HepG2 (cell line): Measurements from ENCODE around the gene EXOC6B. TPM values are rescaled to one million over a fixed set of nuclear protein-coding genes. Genes with fewer than 3 reads are reported as not detected.
A peak's percentile ranks its signal among the peaks of the same experiment; 100 is the strongest.

Source experiments
- ATAC-seq: fragments of 200-7000 bp; cut with Tn5 transposase; 3 replicates; pipeline ENCODE4 v1.9.1; 2020; ENCODE audit warnings: mild to moderate bottlenecking, moderate library complexity
- BruUV-seq: library from RNA; stranded (reverse); fragments of 400-500 nt; replicated peaks from 2 replicates; lab custom pipeline; 2021; lab: Mats Ljungman, UMichigan
- CTCF ChIA-PET: fragments of 300-600 bp; formaldehyde crosslinking; extraction: SDS; loops from one replicate; lab custom pipeline; 2021; ENCODE audit warnings: low total read pairs, inconsistent platforms, low intra/inter-chr PET ratio; lab: Yijun Ruan, JAX
- POLR2A ChIA-PET: fragments of 350-600 bp; sonication (Branson Sonifier 250); formaldehyde crosslinking; loops from one replicate; lab custom pipeline; 2020; ENCODE audit warnings: antibody characterized with exemption, inconsistent platforms; lab: Yijun Ruan, JAX
- DNase-seq: peaks from one replicate; pipeline ENCODE4 v3.0.0-alpha.2; 2015; ENCODE audit warnings: low spot score
- FAIRE-seq: peaks from 3 replicates; lab custom pipeline; 2011; peaks lifted over from hg19 to GRCh38; lab: Jason Lieb, UNC
- H2AFZ ChIP-seq: one replicate; pipeline ENCODE4 v1.6.1; 2011; ENCODE audit warnings: low read length, inconsistent platforms
- H3K27ac ChIP-seq: fragments of 300-600 bp; 3 replicates; pipeline ENCODE4 v1.8.0; 2011; ENCODE audit warnings: mixed run types, mild to moderate bottlenecking, mixed read lengths, low read length, inconsistent platforms; ENCODE audit not compliant: insufficient read depth; ENCODE audit errors: extremely low read length
- H3K27me3 ChIP-seq, 2 experiments: fragments of 200-600 bp in 1 of 2; 2 replicates in 1 of 2; 3 replicates in 1 of 2; pipeline versions ENCODE4 v1.6.0 to v1.8.0; 2011; ENCODE audit warnings: low read length in 2 of 2, mild to moderate bottlenecking in 2 of 2, moderate library complexity in 2 of 2, inconsistent platforms in 1 of 2; ENCODE audit not compliant: insufficient read depth in 2 of 2, control insufficient read depth in 1 of 2
- H3K36me3 ChIP-seq, 2 experiments: fragments of 200-600 bp in 1 of 2; replicated peaks in 1 of 2; 2 replicates in 1 of 2; 3 replicates in 1 of 2; pipeline versions ENCODE4 v1.5.1 to v1.8.0; 2011; ENCODE audit warnings: low read length in 2 of 2, inconsistent platforms in 1 of 2; ENCODE audit not compliant: insufficient read depth in 2 of 2, control insufficient read depth in 1 of 2
- H3K4me1 ChIP-seq: 2 replicates; pipeline ENCODE4 v1.5.1; 2012; ENCODE audit warnings: low read length, inconsistent platforms; ENCODE audit not compliant: insufficient read depth
- H3K4me2 ChIP-seq: 2 replicates; pipeline ENCODE4 v1.6.0; 2011; ENCODE audit warnings: low read depth, low read length, inconsistent platforms
- H3K4me3 ChIP-seq, 3 experiments: fragments of 200-600 bp in 1 of 3; sonication (generic), shearing (Covaris generic) in 1 of 3; replicated peaks in 1 of 3; 2 replicates each; pipeline ENCODE4 v1.5.1; 2011 to 2016; ENCODE audit warnings: low read length in 3 of 3, inconsistent platforms in 2 of 3, low read depth in 2 of 3, mild to moderate bottlenecking in 2 of 3, control low read depth in 1 of 3, mixed read lengths in 1 of 3; ENCODE audit not compliant: insufficient read depth in 1 of 3
- H3K79me2 ChIP-seq: one replicate; pipeline ENCODE4 v1.6.1; 2011; ENCODE audit warnings: low read length, inconsistent platforms; ENCODE audit not compliant: insufficient read depth
- H3K9ac ChIP-seq: 2 replicates; pipeline ENCODE4 v1.6.0; 2011; ENCODE audit warnings: mild to moderate bottlenecking, low read depth, low read length, inconsistent platforms; ENCODE audit not compliant: insufficient read depth
- H3K9me3 ChIP-seq: 2 replicates; pipeline ENCODE4 v1.5.1; 2012; ENCODE audit warnings: mild to moderate bottlenecking, low read length
- H4K20me1 ChIP-seq: 2 replicates; pipeline ENCODE4 v1.6.0; 2011; ENCODE audit warnings: inconsistent platforms, mild to moderate bottlenecking, low read length, moderate library complexity; ENCODE audit not compliant: insufficient read depth
- CREB1 ChIP-seq, 2 experiments: fragments of 450-650 bp in 1 of 2; IDR thresholded peaks; 2 replicates each; pipeline ENCODE4 v1.6.1; 2016 to 2017; ENCODE audit warnings: control low read depth in 1 of 2, mild to moderate bottlenecking in 1 of 2, missing compliant biosample characterization in 1 of 2, missing genetic modification characterization in 1 of 2
- IRF9 ChIP-seq: sonication (generic); formaldehyde crosslinking; IDR thresholded peaks from 2 replicates; pipeline ENCODE4 v1.8.0; 2022; ENCODE audit warnings: missing genetic modification reagents, mild to moderate bottlenecking, borderline replicate concordance
- NR0B2 ChIP-seq: sonication (generic); formaldehyde crosslinking; IDR thresholded peaks from 2 replicates; pipeline ENCODE4 v1.4.0; 2020; ENCODE audit warnings: mild to moderate bottlenecking, missing genetic modification reagents
- SAFB2 ChIP-seq: sonication (generic); formaldehyde crosslinking; IDR thresholded peaks from 2 replicates; pipeline ENCODE4 v1.5.1; 2020; ENCODE audit warnings: missing genetic modification reagents, low read depth, mild to moderate bottlenecking, borderline replicate concordance
- ZBTB21 ChIP-seq: sonication (generic); formaldehyde crosslinking; IDR thresholded peaks from 2 replicates; pipeline ENCODE4 v1.4.0; 2020; ENCODE audit warnings: missing genetic modification reagents
- ZNF784 ChIP-seq: sonication (generic); formaldehyde crosslinking; IDR thresholded peaks from 2 replicates; pipeline ENCODE4 v1.5.1; 2020; ENCODE audit warnings: missing genetic modification reagents, mild to moderate bottlenecking, borderline replicate concordance
- WGBS: methylation state at CpG from one replicate; pipeline ENCODE4 v1.1.6; 2017; ENCODE audit warnings: low lambda C conversion rate; 5-methylcytosine and 5-hydroxymethylcytosine counted together
- in situ Hi-C: cut with HindIII; loops from 2 replicates; pipeline ENCODE4 v1.10.0; 2017; ENCODE audit warnings: low pct_unique_long_range_greater_than_20kb; ENCODE audit not compliant: extremely low pct_ligation_motif_present
- intact Hi-C: fragments of 100-400 bp; cut with micrococcal nuclease; formaldehyde crosslinking; loops from one replicate; pipeline ENCODE4 v1.10.0; 2022; ENCODE audit not compliant: unreplicated experiment
- polyA plus RNA-seq, 8 experiments: library from polyadenylated mRNA; depleted of rRNA in 3 of 8; stranded (reverse) in 7 of 8; unstranded in 1 of 8; fragments of >200 nt; fragmentation: Illumina TruSeq in 4 of 8; extraction: Trizol in 4 of 8; gene quantifications; 2 replicates each; pipeline versions ENCODE4 v1.2.1 to v1.2.3, GENCODE V29; 2011 to 2016; ENCODE audit warnings: low read depth in 4 of 8, missing spikeins in 1 of 8, mixed read lengths in 1 of 8; ENCODE audit not compliant: insufficient read depth in 1 of 8
- total RNA-seq, 5 experiments: library from RNA; depleted of rRNA; stranded (reverse); fragments of >200 nt; fragmentation: Illumina TruSeq; extraction: Trizol; gene quantifications; 2 replicates each; pipeline ENCODE4 v1.2.3, GENCODE V29; 2016; ENCODE audit warnings: low read depth in 1 of 5

The EXOC6B gene
- total and polyA plus RNA-seq, 2 of the 13 experiments (the other 11 are each of a cell fraction or from before 2014, with no cell fraction given): 9.1 to 15.9 TPM

- DNase-seq (no peak), FAIRE-seq (no peak), ATAC-seq (no peak)
- 11% methylated on average over 2 of the region's 2 CpGs for whole genome bisulfite sequencing
- no peak overlapping the region for H2AFZ ChIP-seq
- H3K4me2 ChIP-seq: no peak overlapping the region
- H3K36me3 ChIP-seq: no peaks in the 10 kb centered on the region
- H4K20me1 ChIP-seq: no peaks in the 10 kb centered on the region
- BruUV-seq: no TSS peak
- no peak overlapping the region for H3K27ac ChIP-seq
- no peak overlapping the region for H3K4me3 ChIP-seq
- intact Hi-C loops (no loop called here), in situ Hi-C loops (no loop called here)
- no peaks in the 10 kb centered on the region for H3K79me2 ChIP-seq
- no peaks in the 10 kb centered on the region for H3K4me1 ChIP-seq
- no peak for TF ChIP-seq NR0B2 (CRISPR knock-in tag)
- no peak for TF ChIP-seq IRF9 (CRISPR knock-in tag)
- no peaks in the 10 kb centered on the region for H3K9me3 ChIP-seq
- ChIA-PET POLR2A (no interaction called here), CTCF (no interaction called here)
- no peak overlapping the region for H3K9ac ChIP-seq
- H3K27me3 ChIP-seq: peaks cover 0 to 7% of the 10 kb centered on the region in 2 experiments; a peak in 1 of 5 replicates
Observed at GRCh38 chr2:72843301-72843700, 17.5 kb upstream of the EXOC6B start.

GRCh38 chr2:72841462-72842125 is 15.8 kb upstream of the EXOC6B start:
- no peak overlapping the region for H2AFZ ChIP-seq
- peak; percentile 22 for DNase-seq
- no peak for TF ChIP-seq ZNF784 (CRISPR knock-in tag)
- 0 out of 2 replicates have a peak, but pooled peaks have one; percentile 4 for TF ChIP-seq CREB1 (IDR thresholded peaks at IDR 0.05)
- TF ChIP-seq CREB1 (CRISPR knock-in tag; IDR thresholded peaks at IDR 0.05): no peak
- TF ChIP-seq SAFB2 (CRISPR knock-in tag): no peak
- TF ChIP-seq ZBTB21 (CRISPR knock-in tag): 0 out of 2 replicates have a peak, but pooled peaks have one; percentile 43
- no peaks in the 10 kb centered on the region for H3K4me1 ChIP-seq
- no peaks in the 10 kb centered on the region for H3K79me2 ChIP-seq
- ChIA-PET POLR2A (no interaction called here), CTCF (no interaction called here)
- FAIRE-seq: no peak
- no peak overlapping the region for H3K9ac ChIP-seq
- intact Hi-C loops (no loop called here), in situ Hi-C loops (no loop called here)
- BruUV-seq: no TSS peak
- no peak overlapping the region for H3K4me2 ChIP-seq
- H3K4me3 ChIP-seq: no peak overlapping the region
- no peak overlapping the region for H3K27ac ChIP-seq
- no peaks in the 10 kb centered on the region for H3K36me3 ChIP-seq
- H3K27me3 ChIP-seq: peaks cover 0 to 7% of the 10 kb centered on the region in 2 experiments; a peak in 1 of 5 replicates
- H3K9me3 ChIP-seq: no peaks in the 10 kb centered on the region
- WGBS: 0% methylated on average over 3 of the region's 3 CpGs
- ATAC-seq: peak; percentile 63
- H4K20me1 ChIP-seq: no peaks in the 10 kb centered on the region
